Measurements from ENCODE around the gene MRPL1. TPM values are rescaled to one million over a fixed set of nuclear protein-coding genes. Genes with fewer than 3 reads are reported as not detected.
A peak's percentile ranks its signal among the peaks of the same experiment; 100 is the strongest.

The MRPL1 gene
- 6.2 TPM for total RNA-seq

DNA sequence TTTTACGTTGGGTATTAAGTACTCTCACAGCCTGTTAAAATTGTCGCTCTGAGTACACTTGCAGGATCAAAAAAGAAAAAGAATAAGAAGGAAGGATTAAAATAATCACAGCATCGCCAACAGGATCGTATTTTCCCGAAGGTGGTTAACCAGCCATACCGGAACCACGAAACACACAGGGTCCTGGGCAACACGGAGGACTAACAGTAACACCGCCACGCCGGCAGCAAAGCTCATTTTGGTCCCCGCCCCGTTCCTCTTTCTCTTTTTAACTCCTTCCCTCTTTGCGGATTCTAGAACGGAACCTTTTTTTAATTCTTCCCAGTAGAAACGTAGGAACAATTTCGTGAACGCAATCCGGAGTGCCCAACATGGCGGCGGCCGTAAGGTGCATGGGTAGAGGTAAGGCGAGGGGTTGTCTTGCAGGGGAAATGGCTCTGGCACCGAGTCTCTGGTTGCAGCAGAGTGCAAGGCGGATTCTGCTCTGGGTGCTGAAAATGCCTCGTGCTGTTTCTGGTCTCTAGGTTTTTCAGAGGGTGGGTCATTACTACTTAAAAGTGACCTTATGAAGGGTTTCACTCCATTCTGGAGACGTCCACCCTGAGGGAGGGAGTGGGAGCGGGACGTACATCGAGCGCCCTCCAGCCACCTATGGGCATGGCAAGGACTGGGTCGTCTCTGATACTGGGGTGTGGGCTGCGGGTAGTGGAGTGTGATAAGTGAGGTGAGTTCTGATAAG, at the start of gene MRPL1:
Gene MRPL1 (plus strand): TSS at position 353 of the 739 bp plus-strand sequence. CDS start 19 bp downstream, at position 372.
- TF ChIP-seq, protein P1, sequence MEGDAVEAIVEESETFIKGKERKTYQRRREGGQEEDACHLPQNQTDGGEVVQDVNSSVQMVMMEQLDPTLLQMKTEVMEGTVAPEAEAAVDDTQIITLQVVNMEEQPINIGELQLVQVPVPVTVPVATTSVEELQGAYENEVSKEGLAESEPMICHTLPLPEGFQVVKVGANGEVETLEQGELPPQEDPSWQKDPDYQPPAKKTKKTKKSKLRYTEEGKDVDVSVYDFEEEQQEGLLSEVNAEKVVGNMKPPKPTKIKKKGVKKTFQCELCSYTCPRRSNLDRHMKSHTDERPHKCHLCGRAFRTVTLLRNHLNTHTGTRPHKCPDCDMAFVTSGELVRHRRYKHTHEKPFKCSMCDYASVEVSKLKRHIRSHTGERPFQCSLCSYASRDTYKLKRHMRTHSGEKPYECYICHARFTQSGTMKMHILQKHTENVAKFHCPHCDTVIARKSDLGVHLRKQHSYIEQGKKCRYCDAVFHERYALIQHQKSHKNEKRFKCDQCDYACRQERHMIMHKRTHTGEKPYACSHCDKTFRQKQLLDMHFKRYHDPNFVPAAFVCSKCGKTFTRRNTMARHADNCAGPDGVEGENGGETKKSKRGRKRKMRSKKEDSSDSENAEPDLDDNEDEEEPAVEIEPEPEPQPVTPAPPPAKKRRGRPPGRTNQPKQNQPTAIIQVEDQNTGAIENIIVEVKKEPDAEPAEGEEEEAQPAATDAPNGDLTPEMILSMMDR (IDR thresholded peaks at IDR 0.05) = no peak
- Histone ChIP-seq H3K9me3 (no peaks in the 10 kb centered on the region), H3K27me3 (no peaks in the 10 kb centered on the region), H3K27ac (peak within 1 kb of the TSS; percentile 99), H3K4me1 (peaks cover 2 to 6% of the 10 kb centered on the region in 2 donors), H3K36me3 (no peaks in the 10 kb centered on the region), H3K4me3 (peak within 1 kb of the TSS; percentile 49 to 75)
- DNase-seq (ENCODE audit: low spot score in 2 of 2) = peak; percentile 58 to 95
- intact Hi-C loops (cut with DNase I) = loop anchor here (1.0 to 5.0 kb wide), 3 partner anchors 42 to 1872 kb away; partner anchors contain the start of genes NUP54 and SDAD1

DNA sequence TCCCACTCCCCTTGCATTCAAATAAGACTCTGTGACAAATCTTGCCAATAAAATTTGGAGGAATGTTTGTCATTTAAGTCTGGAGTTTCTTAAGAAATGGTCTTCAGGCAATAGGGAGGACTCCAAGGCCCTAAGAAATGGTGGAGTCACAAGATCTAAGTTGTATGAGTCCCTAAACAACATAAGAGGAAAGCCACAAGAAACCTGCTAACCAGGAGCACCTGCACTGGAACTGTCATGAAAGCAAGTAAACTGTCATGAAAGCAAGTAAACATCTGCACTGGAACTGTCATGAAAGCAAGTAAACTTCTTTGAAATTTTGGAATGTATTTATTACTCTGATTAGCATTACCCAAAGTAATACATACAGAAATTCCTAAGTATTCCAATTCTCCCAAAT, 47.0 kb upstream of the MRPL1 start:
- no peaks in the 10 kb centered on the region for H3K36me3 ChIP-seq
- no peaks in the 10 kb centered on the region for H3K27me3 ChIP-seq
- peaks cover 0 to 4% of the 10 kb centered on the region in 2 donors for H3K9me3 ChIP-seq
- TF ChIP-seq, protein P1 (IDR thresholded peaks at IDR 0.05) = no peak
- H3K4me1 ChIP-seq = peaks cover 0 to 19% of the 10 kb centered on the region in 2 donors
- intact Hi-C loops (cut with DNase I) = no loop called here
- DNase-seq (ENCODE audit: low spot score in 2 of 2) = no peak
- no peak overlapping the region for H3K4me3 ChIP-seq
- peak overlapping the region; percentile 7 to 39 for H3K27ac ChIP-seq

DNA sequence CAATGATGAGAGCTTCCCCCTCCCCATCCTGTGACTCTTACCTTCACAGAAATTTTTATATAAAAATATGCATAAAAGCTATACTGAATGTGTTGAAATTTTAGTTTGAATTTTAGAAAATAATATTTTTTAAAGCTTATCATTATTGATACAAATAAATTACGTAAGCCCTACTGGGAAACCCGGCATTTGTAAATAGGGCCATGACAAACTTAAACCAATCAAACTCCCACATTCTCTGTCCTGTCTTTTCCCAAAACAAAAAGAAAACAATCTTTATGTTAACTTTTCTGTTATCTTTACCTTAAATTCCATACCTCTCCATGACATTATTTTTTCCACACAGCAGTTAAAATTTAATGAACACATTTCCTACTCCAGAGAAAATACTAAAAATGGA, 46.1 kb upstream of the MRPL1 start:
- peaks cover 0 to 4% of the 10 kb centered on the region in 2 donors for H3K9me3 ChIP-seq
- no peak overlapping the region for H3K4me3 ChIP-seq
- H3K27me3 ChIP-seq = no peaks in the 10 kb centered on the region
- intact Hi-C loops (cut with DNase I) = no loop called here
- H3K36me3 ChIP-seq = no peaks in the 10 kb centered on the region
- peaks cover 0 to 26% of the 10 kb centered on the region in 2 donors for H3K4me1 ChIP-seq
- TF ChIP-seq, protein P1 (IDR thresholded peaks at IDR 0.05) = no peak
- H3K27ac ChIP-seq = peak overlapping the region in 1 of 2 donors; percentile 27
- DNase-seq (ENCODE audit: low spot score in 2 of 2) = no peak

DNA sequence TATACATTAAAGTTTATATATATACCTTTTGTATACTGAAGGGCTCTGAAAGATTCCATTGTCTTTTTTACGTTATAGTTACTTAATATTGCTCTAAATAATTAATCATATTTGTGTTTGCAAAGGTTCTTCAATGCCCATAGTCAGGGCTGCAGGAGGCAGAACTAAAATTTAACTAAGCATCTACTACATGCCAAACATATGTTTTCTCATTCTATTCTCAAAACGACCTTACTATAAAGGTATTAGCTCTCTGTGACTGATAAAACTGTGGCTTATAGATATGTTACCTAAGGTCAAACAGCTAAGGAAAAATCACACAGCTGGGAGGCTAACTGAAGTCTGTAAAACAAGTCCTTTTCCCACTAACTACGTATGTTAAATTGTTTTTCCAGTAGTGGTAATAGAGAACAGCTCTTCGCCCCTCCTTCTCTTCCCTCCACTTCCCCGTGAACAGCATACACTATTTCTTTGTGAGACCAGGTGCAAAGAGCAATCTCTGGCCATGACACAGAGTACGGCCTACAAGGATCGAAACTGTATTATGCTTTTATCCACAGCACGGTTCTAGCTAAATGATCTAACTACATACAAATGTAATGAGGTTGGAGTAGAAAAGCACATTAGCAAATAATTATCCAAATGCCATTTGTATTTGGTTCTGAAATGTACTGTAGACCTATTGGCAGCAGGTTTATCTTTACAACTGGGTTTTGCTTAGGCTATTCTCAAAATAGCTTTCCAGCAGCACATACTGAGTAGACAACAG, 45.1 kb upstream of the MRPL1 start:
- peak overlapping the region; percentile 98 to 100 for H3K27ac ChIP-seq
- intact Hi-C loops (cut with DNase I) = no loop called here
- peaks cover 0 to under 1% of the 10 kb centered on the region in 2 donors for H3K9me3 ChIP-seq
- peaks cover 0 to 30% of the 10 kb centered on the region in 2 donors for H3K4me1 ChIP-seq
- TF ChIP-seq, protein P1 (IDR thresholded peaks at IDR 0.05) = no peak
- peak overlapping the region; percentile 97 to 99 for H3K4me3 ChIP-seq
- no peak for DNase-seq (ENCODE audit: low spot score in 2 of 2)
- no peaks in the 10 kb centered on the region for H3K27me3 ChIP-seq
- H3K36me3 ChIP-seq = no peaks in the 10 kb centered on the region

DNA sequence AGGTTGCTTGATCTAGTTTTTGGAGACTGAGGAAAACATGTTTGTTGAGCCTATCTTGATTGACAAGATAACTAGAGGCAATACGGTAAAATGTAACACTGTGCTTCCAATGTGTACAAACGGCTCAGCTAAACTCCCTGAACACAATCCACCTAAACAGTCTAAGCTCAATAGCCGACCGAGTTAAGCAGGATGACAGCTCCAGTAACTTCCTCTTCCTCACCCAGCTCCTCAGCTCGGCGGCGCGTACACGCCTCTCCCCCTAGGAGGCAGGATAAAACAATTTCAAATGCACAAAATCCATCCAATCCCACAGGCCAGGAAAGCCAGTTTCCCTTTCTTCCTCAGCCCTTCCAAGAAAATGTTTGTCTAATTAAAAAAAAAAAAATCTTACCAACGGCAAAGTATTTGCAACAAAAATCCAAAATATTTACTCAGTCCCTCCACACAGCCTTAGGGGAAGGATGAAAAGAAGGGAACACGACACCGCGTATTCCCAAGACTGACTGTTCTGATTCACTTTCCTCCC, 44.5 kb upstream of the MRPL1 start:
- H3K27me3 ChIP-seq = no peaks in the 10 kb centered on the region
- no peaks in the 10 kb centered on the region for H3K9me3 ChIP-seq
- DNase-seq (ENCODE audit: low spot score in 2 of 2) = peak; percentile 16 to 88
- H3K36me3 ChIP-seq = no peaks in the 10 kb centered on the region
- H3K4me3 ChIP-seq = peak overlapping the region; percentile 97 to 99
- TF ChIP-seq, protein P1 (IDR thresholded peaks at IDR 0.05) = peak; percentile 28 to 64 (median 46)
- H3K27ac ChIP-seq = peak overlapping the region; percentile 98 to 100
- H3K4me1 ChIP-seq = peaks cover 0 to 30% of the 10 kb centered on the region in 2 donors
- intact Hi-C loops (cut with DNase I) = no loop called here
